ENCODE measurements around the gene LIF.

DNA sequence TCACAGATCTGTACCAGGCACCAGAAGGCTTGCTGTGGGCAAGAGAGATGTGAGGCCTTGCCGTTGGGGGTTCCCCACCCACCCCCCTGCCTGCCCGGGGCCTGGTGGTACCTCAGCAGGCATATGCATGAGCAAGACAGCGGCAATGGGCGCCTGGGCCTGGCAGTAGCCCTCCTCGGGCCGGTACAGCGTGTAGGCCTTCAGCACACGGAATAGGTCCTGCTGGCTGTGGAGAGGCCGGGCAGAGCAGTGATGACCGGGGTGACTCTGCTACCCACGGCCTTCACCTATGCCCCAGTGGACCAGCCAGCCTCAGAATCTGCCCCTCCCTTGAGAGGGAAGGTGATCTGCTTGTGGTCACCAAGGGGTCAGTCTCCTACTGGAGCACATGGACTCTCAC lies 48.3 kb upstream of the LIF start:
- TF ChIP-seq, protein P1, sequence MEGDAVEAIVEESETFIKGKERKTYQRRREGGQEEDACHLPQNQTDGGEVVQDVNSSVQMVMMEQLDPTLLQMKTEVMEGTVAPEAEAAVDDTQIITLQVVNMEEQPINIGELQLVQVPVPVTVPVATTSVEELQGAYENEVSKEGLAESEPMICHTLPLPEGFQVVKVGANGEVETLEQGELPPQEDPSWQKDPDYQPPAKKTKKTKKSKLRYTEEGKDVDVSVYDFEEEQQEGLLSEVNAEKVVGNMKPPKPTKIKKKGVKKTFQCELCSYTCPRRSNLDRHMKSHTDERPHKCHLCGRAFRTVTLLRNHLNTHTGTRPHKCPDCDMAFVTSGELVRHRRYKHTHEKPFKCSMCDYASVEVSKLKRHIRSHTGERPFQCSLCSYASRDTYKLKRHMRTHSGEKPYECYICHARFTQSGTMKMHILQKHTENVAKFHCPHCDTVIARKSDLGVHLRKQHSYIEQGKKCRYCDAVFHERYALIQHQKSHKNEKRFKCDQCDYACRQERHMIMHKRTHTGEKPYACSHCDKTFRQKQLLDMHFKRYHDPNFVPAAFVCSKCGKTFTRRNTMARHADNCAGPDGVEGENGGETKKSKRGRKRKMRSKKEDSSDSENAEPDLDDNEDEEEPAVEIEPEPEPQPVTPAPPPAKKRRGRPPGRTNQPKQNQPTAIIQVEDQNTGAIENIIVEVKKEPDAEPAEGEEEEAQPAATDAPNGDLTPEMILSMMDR (IDR thresholded peaks at IDR 0.05) = no peak
- no peak for TF ChIP-seq ZFX (IDR thresholded peaks at IDR 0.05; ENCODE audit: borderline replicate concordance)

All from 22Rv1 (cell line).